ENCODE results near the gene FATE1. TPM values are rescaled to one million over a fixed set of nuclear protein-coding genes. Genes with fewer than 3 reads are reported as not detected.

Gene FATE1
- total RNA-seq, 1 donor from 2014 or later, result not detected

GRCh38 chrX:151703487-151703886, 12.3 kb upstream of the FATE1 start:
- no peak for DNase-seq (ENCODE audit: extremely low spot score, unreplicated experiment)

GRCh38 chrX:151704041-151704663, 11.7 kb upstream of the FATE1 start:
- no peak overlapping the region for H3K4me3 Mint-ChIP-seq (ENCODE audit: unreplicated experiment)
- TF ChIP-seq CTCF (IDR thresholded peaks at IDR 0.05), result no peak
- peaks cover 24% of the 10 kb centered on the region for H3K9me3 Mint-ChIP-seq (ENCODE audit: unreplicated experiment)
- H3K36me3 Mint-ChIP-seq (ENCODE audit: unreplicated experiment), result no peaks in the 10 kb centered on the region
- no peaks in the 10 kb centered on the region for H3K27me3 Mint-ChIP-seq (ENCODE audit: unreplicated experiment)
- no peaks in the 10 kb centered on the region for H3K4me1 Mint-ChIP-seq (ENCODE audit: unreplicated experiment)
- DNase-seq (ENCODE audit: extremely low spot score, unreplicated experiment), result no peak
- H3K27ac Mint-ChIP-seq (ENCODE audit: unreplicated experiment), result no peak overlapping the region

More at GRCh38 chrX:151703487-151703886, 12.3 kb upstream of the FATE1 start:
- Mint-ChIP-seq H3K4me3 (ENCODE audit: unreplicated experiment) (no peak overlapping the region), H3K27ac (ENCODE audit: unreplicated experiment) (no peak overlapping the region), H3K9me3 (ENCODE audit: unreplicated experiment) (peaks cover 25% of the 10 kb centered on the region), H3K27me3 (ENCODE audit: unreplicated experiment) (no peaks in the 10 kb centered on the region), H3K36me3 (ENCODE audit: unreplicated experiment) (no peaks in the 10 kb centered on the region), H3K4me1 (ENCODE audit: unreplicated experiment) (no peaks in the 10 kb centered on the region)
- no peak for TF ChIP-seq CTCF (IDR thresholded peaks at IDR 0.05)

GRCh38 chrX:151708821-151709220, 7.0 kb upstream of the FATE1 start:
- no peak for TF ChIP-seq CTCF (IDR thresholded peaks at IDR 0.05)
- no peaks in the 10 kb centered on the region for H3K4me1 Mint-ChIP-seq (ENCODE audit: unreplicated experiment)
- DNase-seq (ENCODE audit: extremely low spot score, unreplicated experiment), result no peak
- H3K27ac Mint-ChIP-seq (ENCODE audit: unreplicated experiment), result no peak overlapping the region
- peaks cover 17% of the 10 kb centered on the region for H3K9me3 Mint-ChIP-seq (ENCODE audit: unreplicated experiment)
- H3K27me3 Mint-ChIP-seq (ENCODE audit: unreplicated experiment), result no peaks in the 10 kb centered on the region
- H3K4me3 Mint-ChIP-seq (ENCODE audit: unreplicated experiment), result no peak overlapping the region
- no peaks in the 10 kb centered on the region for H3K36me3 Mint-ChIP-seq (ENCODE audit: unreplicated experiment)

- H3K4me3 Mint-ChIP-seq (ENCODE audit: unreplicated experiment), result no peak overlapping the region
- H3K27ac Mint-ChIP-seq (ENCODE audit: unreplicated experiment), result no peak overlapping the region
- peaks cover 7% of the 10 kb centered on the region for H3K9me3 Mint-ChIP-seq (ENCODE audit: unreplicated experiment)
- TF ChIP-seq CTCF (IDR thresholded peaks at IDR 0.05), result no peak
- no peaks in the 10 kb centered on the region for H3K27me3 Mint-ChIP-seq (ENCODE audit: unreplicated experiment)
- H3K36me3 Mint-ChIP-seq (ENCODE audit: unreplicated experiment), result no peaks in the 10 kb centered on the region
- no peak for DNase-seq (ENCODE audit: extremely low spot score, unreplicated experiment)
- no peaks in the 10 kb centered on the region for H3K4me1 Mint-ChIP-seq (ENCODE audit: unreplicated experiment)
Observed at GRCh38 chrX:151710457-151710856, 5.4 kb upstream of the FATE1 start.

GRCh38 chrX:151711154-151711553, 4.7 kb upstream of the FATE1 start:
- Mint-ChIP-seq H3K36me3 (ENCODE audit: unreplicated experiment) (no peaks in the 10 kb centered on the region), H3K9me3 (ENCODE audit: unreplicated experiment) (no peaks in the 10 kb centered on the region), H3K27me3 (ENCODE audit: unreplicated experiment) (no peaks in the 10 kb centered on the region), H3K27ac (ENCODE audit: unreplicated experiment) (no peak overlapping the region), H3K4me1 (ENCODE audit: unreplicated experiment) (no peaks in the 10 kb centered on the region), H3K4me3 (ENCODE audit: unreplicated experiment) (no peak overlapping the region)
- DNase-seq (ENCODE audit: extremely low spot score, unreplicated experiment), result no peak
- TF ChIP-seq CTCF (IDR thresholded peaks at IDR 0.05), result no peak

Data from osteocyte (in vitro differentiated cells).